Activated T-helper 2 cell treated with anti-CD3 and anti-CD28 coated beads, Interferon-gamma antibody, Interleukin-2, Interleukin-4, amounts not matched to agents 10 μg/mL and 5 μg/mL and 100 μg/mL, durations not matched to agents 14 hours and 24 hours and 36 hours (primary cell): Measurements from ENCODE around the gene HEPN1. TPM values are rescaled to one million over a fixed set of nuclear protein-coding genes. Genes with fewer than 3 reads are reported as not detected.

ENCODE experiments used
- DNase-seq: peaks from one replicate; pipeline ENCODE4 v3.0.0; 2021; ENCODE audit warnings: low spot score
- H3K27ac Mint-ChIP-seq: one replicate; pipeline ENCODE4 v1.8.0; 2021; ENCODE audit warnings: mixed read lengths
- H3K27me3 Mint-ChIP-seq: one replicate; pipeline ENCODE4 v1.8.0; 2021; ENCODE audit warnings: low read depth, mixed read lengths
- H3K36me3 Mint-ChIP-seq: one replicate; pipeline ENCODE4 v1.8.0; 2021; ENCODE audit warnings: low read depth, mixed read lengths
- H3K4me1 Mint-ChIP-seq: one replicate; pipeline ENCODE4 v1.8.0; 2021; ENCODE audit warnings: low read depth, mixed read lengths
- H3K4me3 Mint-ChIP-seq: one replicate; pipeline ENCODE4 v1.8.0; 2021; ENCODE audit warnings: low read depth, mild to moderate bottlenecking, moderate library complexity, mixed read lengths
- H3K9me3 Mint-ChIP-seq: one replicate; pipeline ENCODE4 v1.8.0; 2021; ENCODE audit warnings: mixed read lengths
- intact Hi-C: fragments of 100-400 bp; cut with micrococcal nuclease; formaldehyde crosslinking; loops from one replicate; pipeline ENCODE4 v1.15.1; 2023
- total RNA-seq: library from RNA; stranded (reverse); gene quantifications from 2 replicates; pipeline ENCODE4 v1.2.3, GENCODE V29; 2022

Gene HEPN1
- total RNA-seq, 1 donor from 2014 or later = not detected

- intact Hi-C loops = no loop called here
- H3K27me3 Mint-ChIP-seq = peaks cover 20% of the 10 kb centered on the region
- DNase-seq = no peak
Observed at GRCh38 chr11:124897674-124898262, 21.3 kb upstream of the HEPN1 start, which contains the start of gene ROBO4. Gene ROBO4 (minus strand): TSS chr11:124897865. CDS start chr11:124897795, 70 bp downstream.

DNA sequence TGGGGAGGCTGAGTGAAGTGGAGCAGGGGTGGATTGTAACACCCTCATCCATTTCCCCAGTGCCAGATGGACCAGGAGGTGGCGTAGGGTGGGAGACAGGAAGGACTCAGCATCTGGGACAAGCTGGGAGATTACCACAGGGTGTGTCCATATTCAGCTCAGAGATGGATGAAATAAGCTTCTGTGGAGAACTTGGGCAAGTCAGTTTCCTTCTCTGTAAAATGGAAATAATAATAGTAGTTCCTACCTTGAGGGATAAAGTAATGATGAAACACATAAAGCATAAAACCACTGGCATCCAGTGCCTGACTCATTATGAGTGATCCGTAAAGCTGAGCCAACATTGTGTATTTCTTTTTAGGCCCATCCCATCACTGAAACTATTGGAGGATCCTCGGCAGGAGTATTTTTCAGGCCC is 20.8 kb upstream of the HEPN1 start:
- H3K4me1 Mint-ChIP-seq = no peaks in the 10 kb centered on the region
- no peak overlapping the region for H3K4me3 Mint-ChIP-seq
- H3K9me3 Mint-ChIP-seq = no peaks in the 10 kb centered on the region
- H3K27ac Mint-ChIP-seq = no peak overlapping the region
- H3K36me3 Mint-ChIP-seq = no peaks in the 10 kb centered on the region
- DNase-seq = no peak
- intact Hi-C loops = no loop called here
- peaks cover 22% of the 10 kb centered on the region for H3K27me3 Mint-ChIP-seq

More at GRCh38 chr11:124897674-124898262, 21.3 kb upstream of the HEPN1 start, which contains the start of gene ROBO4:
- Mint-ChIP-seq H3K4me1 (no peaks in the 10 kb centered on the region), H3K4me3 (no peak within 1 kb of the TSS), H3K36me3 (no peaks in the 10 kb centered on the region), H3K27ac (no peak within 1 kb of the TSS), H3K9me3 (no peaks in the 10 kb centered on the region)

DNA sequence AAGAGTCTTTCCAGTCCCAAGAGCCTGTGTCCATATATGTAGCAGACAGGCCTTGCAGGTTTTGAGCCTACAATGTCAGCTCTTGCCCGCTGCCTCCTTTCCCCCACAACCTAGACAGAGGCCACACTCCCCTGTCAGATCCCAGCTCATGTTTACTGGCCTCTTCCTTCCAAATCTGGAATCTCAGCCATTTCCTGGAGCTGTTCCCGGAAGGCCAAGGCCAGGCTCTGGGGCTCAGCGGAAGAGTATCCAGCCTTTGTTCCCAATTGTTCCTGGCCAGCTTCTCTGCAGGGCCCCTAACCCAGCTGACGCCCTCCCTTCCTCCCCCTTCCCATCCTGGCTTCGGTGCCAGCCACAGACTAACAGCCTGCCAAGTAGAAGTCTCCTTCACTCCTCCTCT is 20.3 kb upstream of the HEPN1 start:
- H3K36me3 Mint-ChIP-seq = no peaks in the 10 kb centered on the region
- H3K4me1 Mint-ChIP-seq = no peaks in the 10 kb centered on the region
- intact Hi-C loops = no loop called here
- no peak overlapping the region for H3K4me3 Mint-ChIP-seq
- no peaks in the 10 kb centered on the region for H3K9me3 Mint-ChIP-seq
- no peak for DNase-seq
- H3K27ac Mint-ChIP-seq = no peak overlapping the region
- peaks cover 25% of the 10 kb centered on the region for H3K27me3 Mint-ChIP-seq

GRCh38 chr11:124899383-124900145 is 19.5 kb upstream of the HEPN1 start:
- intact Hi-C loops = no loop called here
- no peaks in the 10 kb centered on the region for H3K4me1 Mint-ChIP-seq
- no peak for DNase-seq
- peaks cover 30% of the 10 kb centered on the region for H3K27me3 Mint-ChIP-seq
- no peak overlapping the region for H3K4me3 Mint-ChIP-seq
- no peaks in the 10 kb centered on the region for H3K9me3 Mint-ChIP-seq
- H3K27ac Mint-ChIP-seq = no peak overlapping the region
- H3K36me3 Mint-ChIP-seq = no peaks in the 10 kb centered on the region

DNA sequence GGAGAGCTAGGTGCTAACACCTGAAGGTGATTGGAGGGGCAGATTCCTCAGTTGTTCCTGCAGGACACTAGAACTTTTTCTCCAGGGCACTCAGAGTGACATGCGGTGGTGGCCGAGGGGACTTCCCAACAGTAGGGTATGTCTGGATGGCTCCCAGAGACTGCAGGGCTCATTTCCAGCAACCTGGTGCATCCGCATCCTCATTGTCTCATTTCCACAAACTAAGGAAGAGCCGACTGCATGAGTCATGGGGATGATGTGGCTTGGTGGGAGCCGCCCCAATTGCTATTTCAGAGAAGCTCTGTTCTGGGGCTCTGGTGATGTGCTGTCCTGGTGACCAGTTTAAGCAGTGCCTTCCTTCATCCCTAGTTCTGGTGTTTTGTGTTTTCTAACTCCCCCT is 18.6 kb upstream of the HEPN1 start:
- Mint-ChIP-seq H3K36me3 (no peaks in the 10 kb centered on the region), H3K27ac (no peak overlapping the region), H3K4me3 (no peak overlapping the region), H3K27me3 (peaks cover 33% of the 10 kb centered on the region), H3K4me1 (no peaks in the 10 kb centered on the region), H3K9me3 (no peaks in the 10 kb centered on the region)
- no peak for DNase-seq
- intact Hi-C loops = no loop called here

DNA sequence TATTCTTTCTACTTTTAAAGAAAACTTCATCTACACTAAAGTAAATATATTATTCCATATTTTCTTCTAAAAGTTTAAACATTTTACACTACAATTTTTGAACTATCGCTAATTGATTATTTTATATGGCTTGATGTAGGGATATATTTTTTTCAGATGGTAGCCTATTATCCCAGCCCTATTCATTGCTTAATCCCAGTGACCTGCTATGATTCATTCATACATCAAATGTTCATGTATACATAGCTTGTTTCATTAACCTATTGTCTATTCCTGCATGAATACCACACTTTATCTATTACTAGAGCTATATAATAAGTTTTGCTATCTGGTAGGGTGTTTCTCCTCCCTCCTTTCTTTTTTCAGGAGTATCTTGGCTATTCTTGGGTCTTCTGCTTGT is 16.4 kb upstream of the HEPN1 start:
- H3K36me3 Mint-ChIP-seq = no peaks in the 10 kb centered on the region
- intact Hi-C loops = no loop called here
- H3K27ac Mint-ChIP-seq = no peak overlapping the region
- no peaks in the 10 kb centered on the region for H3K9me3 Mint-ChIP-seq
- no peaks in the 10 kb centered on the region for H3K4me1 Mint-ChIP-seq
- no peak for DNase-seq
- no peak overlapping the region for H3K4me3 Mint-ChIP-seq
- H3K27me3 Mint-ChIP-seq = peaks cover 33% of the 10 kb centered on the region

- H3K27me3 Mint-ChIP-seq = peaks cover 12% of the 10 kb centered on the region
- no peak for DNase-seq
- H3K27ac Mint-ChIP-seq = no peak overlapping the region
- no peaks in the 10 kb centered on the region for H3K36me3 Mint-ChIP-seq
- peaks cover 15% of the 10 kb centered on the region for H3K9me3 Mint-ChIP-seq
- intact Hi-C loops = no loop called here
- H3K4me3 Mint-ChIP-seq = no peak overlapping the region
- no peaks in the 10 kb centered on the region for H3K4me1 Mint-ChIP-seq
Observed at GRCh38 chr11:124915541-124916369, 3.3 kb upstream of the HEPN1 start.

GRCh38 chr11:124916370-124916710 is 2.7 kb upstream of the HEPN1 start:
- no peak for DNase-seq
- intact Hi-C loops = no loop called here
- no peaks in the 10 kb centered on the region for H3K36me3 Mint-ChIP-seq
- H3K27me3 Mint-ChIP-seq = peaks cover 12% of the 10 kb centered on the region
- peaks cover 14% of the 10 kb centered on the region for H3K9me3 Mint-ChIP-seq
- H3K4me1 Mint-ChIP-seq = no peaks in the 10 kb centered on the region
- H3K4me3 Mint-ChIP-seq = no peak overlapping the region
- no peak overlapping the region for H3K27ac Mint-ChIP-seq

DNA sequence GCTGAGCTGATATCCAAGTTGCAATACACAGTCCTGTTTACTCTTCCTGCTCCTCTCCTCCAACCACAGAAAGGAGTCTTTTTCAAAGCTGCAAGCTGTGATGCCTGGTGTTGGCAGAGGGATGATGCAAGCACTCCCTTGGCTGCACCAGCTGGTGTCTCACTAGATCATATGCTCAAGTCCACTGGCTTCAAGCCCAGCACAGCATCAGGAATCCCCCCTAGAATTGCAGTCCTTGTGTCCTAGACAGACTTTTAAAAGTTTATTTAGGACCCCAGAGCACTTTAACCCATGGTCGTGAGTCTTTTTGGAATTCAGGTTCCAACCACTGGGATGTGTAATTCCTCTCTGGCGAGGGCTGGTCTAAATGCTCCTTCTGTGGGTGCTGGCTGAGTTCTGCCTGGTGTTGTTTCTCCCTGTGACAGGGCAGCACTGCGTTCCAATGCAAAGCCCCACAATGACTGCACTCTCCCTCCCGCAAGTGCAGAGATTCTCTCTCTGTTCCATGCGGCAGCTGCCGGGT is 1.9 kb upstream of the HEPN1 start:
- intact Hi-C loops = no loop called here
- H3K9me3 Mint-ChIP-seq = peaks cover 7% of the 10 kb centered on the region
- H3K36me3 Mint-ChIP-seq = no peaks in the 10 kb centered on the region
- no peak for DNase-seq
- no peak overlapping the region for H3K27ac Mint-ChIP-seq
- H3K4me1 Mint-ChIP-seq = no peaks in the 10 kb centered on the region
- peaks cover 12% of the 10 kb centered on the region for H3K27me3 Mint-ChIP-seq
- no peak overlapping the region for H3K4me3 Mint-ChIP-seq

DNA sequence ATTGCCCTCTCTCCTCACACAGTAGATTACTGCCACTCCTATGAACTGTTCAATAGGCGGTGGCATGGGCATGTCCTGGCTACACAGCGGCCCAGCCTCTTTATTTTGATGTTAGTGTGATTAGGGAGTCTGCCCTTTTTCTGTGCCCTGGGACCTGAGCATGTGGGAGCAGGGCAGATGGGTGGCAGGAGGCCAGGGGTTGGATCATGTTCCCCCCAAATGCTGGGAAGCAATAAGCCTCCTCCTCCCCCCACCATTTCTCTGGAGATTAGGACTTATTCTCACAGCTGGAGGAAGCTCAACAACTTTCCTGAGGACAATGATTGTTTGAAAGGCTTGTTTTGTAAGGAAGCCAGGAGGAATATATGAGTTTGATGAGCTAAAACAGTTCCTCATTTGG is 848 bp downstream of the HEPN1 start:
- intact Hi-C loops = no loop called here
- Mint-ChIP-seq H3K27me3 (peaks cover 8% of the 10 kb centered on the region), H3K4me3 (no peak overlapping the region), H3K27ac (no peak overlapping the region), H3K9me3 (no peaks in the 10 kb centered on the region), H3K36me3 (no peaks in the 10 kb centered on the region), H3K4me1 (peaks cover 10% of the 10 kb centered on the region)
- DNase-seq = no peak

DNA sequence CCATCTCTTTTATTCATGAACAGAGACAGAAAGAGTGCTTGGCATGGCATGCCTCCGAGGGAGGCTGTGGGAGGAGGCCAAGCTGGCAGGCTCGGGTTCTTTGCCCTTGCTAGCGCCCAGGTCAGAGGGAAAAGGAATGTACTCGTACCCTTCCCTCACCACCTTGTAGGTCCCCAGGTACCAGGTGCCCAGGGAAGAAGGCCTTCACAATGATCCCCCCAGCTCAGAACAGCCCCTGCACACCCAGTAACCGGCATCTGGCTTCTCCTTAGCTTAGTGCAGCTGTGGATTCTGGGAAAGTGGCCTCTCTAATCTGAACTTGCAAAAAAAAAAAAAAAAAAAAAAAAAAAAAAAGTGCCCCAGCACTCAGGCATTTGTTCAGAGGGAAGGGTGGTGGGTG is 1.3 kb downstream of the HEPN1 start:
- Mint-ChIP-seq H3K4me1 (peaks cover 10% of the 10 kb centered on the region), H3K36me3 (no peaks in the 10 kb centered on the region), H3K27me3 (peaks cover 7% of the 10 kb centered on the region), H3K9me3 (no peaks in the 10 kb centered on the region), H3K4me3 (no peak overlapping the region), H3K27ac (no peak overlapping the region)
- intact Hi-C loops = no loop called here
- DNase-seq = no peak

- peak overlapping the region; percentile 47 for H3K4me3 Mint-ChIP-seq
- intact Hi-C loops = no loop called here
- H3K27me3 Mint-ChIP-seq = peaks cover 5% of the 10 kb centered on the region
- H3K27ac Mint-ChIP-seq = no peak overlapping the region
- no peaks in the 10 kb centered on the region for H3K36me3 Mint-ChIP-seq
- H3K9me3 Mint-ChIP-seq = no peaks in the 10 kb centered on the region
- H3K4me1 Mint-ChIP-seq = peaks cover 10% of the 10 kb centered on the region
- DNase-seq = peak; percentile 63
Observed at GRCh38 chr11:124920870-124921609, 2.0 kb downstream of the HEPN1 start.
